ENCODE measurements around the gene TMEM215. TPM values are rescaled to one million over a fixed set of nuclear protein-coding genes. Genes with fewer than 3 reads are reported as not detected.

Gene TMEM215
- total RNA-seq, 1 experiment from 2014 or later, result 0.28 TPM

GRCh38 chr9:32748013-32748412 lies 35.3 kb upstream of the TMEM215 start:
- Histone ChIP-seq H3T11ph (ENCODE audit: low read length) (no peak overlapping the region), H2BK12ac (ENCODE audit: insufficient read length, low read depth, low read length) (no peak overlapping the region), H3K56ac (ENCODE audit: insufficient read length, low read depth, low read length) (no peak overlapping the region), H3K4me2 (ENCODE audit: insufficient read depth, insufficient read length, low read length) (no peak overlapping the region), H2BK120ac (ENCODE audit: low read depth, low read length, poor library complexity, severe bottlenecking) (no peak overlapping the region), H4K91ac (ENCODE audit: insufficient read length, low read depth, low read length) (no peak overlapping the region), H3K23me2 (ENCODE audit: insufficient read length, low read depth, low read length, poor library complexity, severe bottlenecking) (no peaks in the 10 kb centered on the region), H3K79me2 (ENCODE audit: insufficient read depth, low read length) (no peaks in the 10 kb centered on the region), H2BK15ac (ENCODE audit: low read depth, low read length) (no peak overlapping the region), H4K5ac (ENCODE audit: insufficient read length, low read depth, low read length) (no peak overlapping the region), H3K23ac (ENCODE audit: insufficient read length, low read depth, low read length) (no peak overlapping the region), H4K8ac (replicated peaks; ENCODE audit: insufficient read length, low read depth, low read length) (no peak overlapping the region), H4K20me1 (ENCODE audit: control insufficient read depth, insufficient read depth, insufficient read length) (no peaks in the 10 kb centered on the region), H3K18ac (ENCODE audit: insufficient read length, low read depth, low read length) (no peak overlapping the region), H2BK5ac (ENCODE audit: insufficient read length, low read length) (no peak overlapping the region), H3K14ac (ENCODE audit: insufficient read depth, low read length) (no peak overlapping the region), H3K4ac (ENCODE audit: low read depth, low read length) (no peak overlapping the region), H2BK20ac (ENCODE audit: low read depth, low read length, poor library complexity, severe bottlenecking) (no peak overlapping the region), H3K9me3 (ENCODE audit: control insufficient read depth, low read depth, low read length) (no peaks in the 10 kb centered on the region), H2AFZ (ENCODE audit: low read length) (no peak overlapping the region), H3K4me1 (ENCODE audit: insufficient read depth, low read length) (no peaks in the 10 kb centered on the region), H3K27ac (ENCODE audit: insufficient read length, low read depth, low read length) (no peak overlapping the region), H3K27me3 (ENCODE audit: insufficient read depth, low read length) (no peaks in the 10 kb centered on the region), H2AK5ac (ENCODE audit: insufficient read length, low read length) (no peak overlapping the region), H3K9ac (ENCODE audit: extremely low read depth, insufficient read length, low read length) (no peak overlapping the region), H3K79me1 (ENCODE audit: insufficient read depth, low read depth, low read length, poor library complexity, severe bottlenecking) (no peaks in the 10 kb centered on the region)
- H3K27me3 Mint-ChIP-seq (ENCODE audit: low read depth), result no peaks in the 10 kb centered on the region
- peaks cover 0 to 75% of the 10 kb centered on the region in 2 experiments; a peak in 2 of 5 replicates for H3K9me3 Mint-ChIP-seq
- no peaks in the 10 kb centered on the region for H3K4me1 Mint-ChIP-seq
- no peak overlapping the region for H3K4me3 Mint-ChIP-seq
- WGBS (ENCODE audit: extremely low coverage, insufficient read length, low lambda C conversion rate), result no CpG with 5 or more reads among the region's 2 CpGs
- H3K27ac Mint-ChIP-seq, result no peak overlapping the region
- no peak for TF ChIP-seq CTCF (conservative IDR thresholded peaks at IDR 0.05)
- no peak for DNase-seq
- H3K36me3 Mint-ChIP-seq (ENCODE audit: insufficient read depth in 1 of 3, low read depth in 3 of 3), result 0 out of 7 replicates have a peak, but pooled peaks cover 0 to 4% (median 0%) of the 10 kb centered on the region in 3 experiments
